GM12878 (cell line): ENCODE results near the gene ENTPD6. TPM values are rescaled to one million over a fixed set of nuclear protein-coding genes. Genes with fewer than 3 reads are reported as not detected.

Experiments used
- ATAC-seq: fragments of 200-7000 bp; cut with Tn5 transposase; 3 replicates; pipeline ENCODE4 v1.9.1; 2020; ENCODE audit warnings: mild to moderate bottlenecking, moderate library complexity
- BruUV-seq: library from RNA; stranded (reverse); fragments of 400-500 nt; replicated peaks from 2 replicates; lab custom pipeline; 2021; lab: Mats Ljungman, UMichigan
- CTCF ChIA-PET: fragments of 300-600 bp; sonication (Branson Sonifier 250); formaldehyde crosslinking; extraction: SDS; loops from one replicate; lab custom pipeline; 2021; ENCODE audit warnings: inconsistent platforms; lab: Yijun Ruan, JAX
- POLR2A ChIA-PET: fragments of 350-600 bp; formaldehyde crosslinking; extraction: SDS; loops from one replicate; lab custom pipeline; 2021; ENCODE audit warnings: inconsistent platforms; lab: Charles Lee
- RAD21 ChIA-PET: fragments of 300-600 bp; sonication (Branson Sonifier 250); formaldehyde crosslinking; loops from one replicate; lab custom pipeline; 2023; ENCODE audit warnings: antibody characterized with exemption; ENCODE audit not compliant: unreplicated experiment; lab: Charles Lee
- SMC1A ChIA-PET: fragments of 300-600 bp; sonication (Branson Sonifier 250); formaldehyde crosslinking; loops from one replicate; lab custom pipeline; 2023; ENCODE audit not compliant: unreplicated experiment, uncharacterized antibody; lab: Charles Lee
- DNase-seq: peaks from one replicate; pipeline ENCODE4 v3.0.0-alpha.2; 2011; ENCODE audit warnings: low read depth, low spot score
- FAIRE-seq: peaks from 3 replicates; lab custom pipeline; 2011; peaks lifted over from hg19 to GRCh38; lab: Jason Lieb, UNC
- H2AFZ ChIP-seq: 2 replicates; pipeline ENCODE4 v1.6.0; 2011; ENCODE audit warnings: low read depth, low read length, control low read depth; ENCODE audit not compliant: control insufficient read depth
- H3K27ac ChIP-seq: 2 replicates; pipeline ENCODE4 v1.5.1; 2011; ENCODE audit warnings: control low read depth; ENCODE audit not compliant: control insufficient read depth, insufficient read depth
- H3K27me3 ChIP-seq, 2 experiments: replicated peaks in 1 of 2; 2 replicates each; pipeline versions ENCODE4 v1.6.0 to v1.6.1; 2011; ENCODE audit warnings: low read length in 1 of 2; ENCODE audit not compliant: control insufficient read depth in 2 of 2, insufficient read depth in 2 of 2
- H3K36me3 ChIP-seq, 2 experiments: 2 replicates each; pipeline ENCODE4 v1.5.1; 2011; ENCODE audit warnings: low read length in 1 of 2; ENCODE audit not compliant: control insufficient read depth in 2 of 2, insufficient read depth in 2 of 2
- H3K4me1 ChIP-seq: 2 replicates; pipeline ENCODE4 v1.6.1; 2011; ENCODE audit warnings: mild to moderate bottlenecking, low read length, moderate library complexity, mixed read lengths; ENCODE audit not compliant: control insufficient read depth, insufficient read depth
- H3K4me2 ChIP-seq: 2 replicates; pipeline ENCODE4 v1.6.0; 2011; ENCODE audit warnings: control low read depth; ENCODE audit not compliant: control insufficient read depth, insufficient read depth
- H3K4me3 ChIP-seq: fragments of 200-600 bp; sonication (generic); 2 replicates; pipeline ENCODE4 v1.5.1; 2016
- H3K79me2 ChIP-seq: 2 replicates; pipeline ENCODE4 v1.6.0; 2011; ENCODE audit warnings: low read length; ENCODE audit not compliant: control insufficient read depth, insufficient read depth
- H3K9ac ChIP-seq: 2 replicates; pipeline ENCODE4 v1.8.0; 2011; ENCODE audit warnings: low read length, control low read depth, mixed read lengths; ENCODE audit not compliant: control insufficient read depth, insufficient read depth
- H3K9me3 ChIP-seq: replicated peaks from 3 replicates; pipeline ENCODE4 v1.5.1; 2011; ENCODE audit warnings: mild to moderate bottlenecking, low read length; ENCODE audit not compliant: control insufficient read depth, insufficient read depth
- H4K20me1 ChIP-seq: 2 replicates; pipeline ENCODE4 v1.6.0; 2011; ENCODE audit not compliant: control insufficient read depth, insufficient read depth
- BCL11A ChIP-seq: IDR thresholded peaks from 2 replicates; pipeline ENCODE4 v1.6.1; 2011; ENCODE audit warnings: low read depth, low read length
- BRCA1 ChIP-seq: IDR thresholded peaks from 2 replicates; pipeline ENCODE4 v1.6.1; 2011; ENCODE audit warnings: low read depth, low read length, improper control_type of control experiment
- CBX3 ChIP-seq: fragments of 200-600 bp; sonication (generic); IDR thresholded peaks from 2 replicates; pipeline ENCODE4 v1.6.1; 2016; ENCODE audit warnings: low read depth, borderline replicate concordance
- CEBPB ChIP-seq, 2 experiments: fragments of 150-350 bp in 1 of 2; IDR thresholded peaks; 2 replicates each; pipeline ENCODE4 v1.6.1; 2012 to 2014; ENCODE audit warnings: low read depth in 2 of 2, low read length in 2 of 2, borderline replicate concordance in 1 of 2, inconsistent platforms in 1 of 2
- ESRRA ChIP-seq: IDR thresholded peaks from 2 replicates; pipeline ENCODE4 v1.6.1; 2012; ENCODE audit warnings: mild to moderate bottlenecking, low read length, improper control_type of control experiment
- IKZF1 ChIP-seq: fragments of 450-650 bp; conservative IDR thresholded peaks from 2 replicates; pipeline ENCODE4 v1.6.1; 2017; ENCODE audit warnings: antibody characterized with exemption, mild to moderate bottlenecking
- MEF2B ChIP-seq: fragments of 450-650 bp; IDR thresholded peaks from 2 replicates; pipeline ENCODE4 v1.6.1; 2018; ENCODE audit warnings: mild to moderate bottlenecking, moderate library complexity; ENCODE audit not compliant: partially characterized antibody, poor library complexity, severe bottlenecking
- MYB ChIP-seq: fragments of 150-350 bp; IDR thresholded peaks from 2 replicates; pipeline ENCODE4 v1.6.1; 2014; ENCODE audit warnings: mild to moderate bottlenecking, low read depth, low read length, borderline replicate concordance
- NFYB ChIP-seq: IDR thresholded peaks from 2 replicates; pipeline ENCODE4 v1.6.1; 2011; ENCODE audit warnings: low read depth, mild to moderate bottlenecking, low read length, improper control_type of control experiment, moderate library complexity; ENCODE audit not compliant: insufficient read depth
- NRF1 ChIP-seq: conservative IDR thresholded peaks from 2 replicates; pipeline ENCODE4 v1.6.1; 2011; ENCODE audit warnings: mild to moderate bottlenecking, low read depth, low read length, improper control_type of control experiment
- PML ChIP-seq: IDR thresholded peaks from 2 replicates; pipeline ENCODE4 v1.6.1; 2012; ENCODE audit warnings: low read length, inconsistent platforms
- POLR2AphosphoS5 ChIP-seq: IDR thresholded peaks from 2 replicates; pipeline ENCODE4 v1.6.1; 2011; ENCODE audit warnings: mild to moderate bottlenecking, low read length, inconsistent platforms
- RFX5 ChIP-seq: IDR thresholded peaks from 2 replicates; pipeline ENCODE4 v1.6.1; 2011; ENCODE audit warnings: low read depth, low read length, improper control_type of control experiment
- SREBF1 ChIP-seq: IDR thresholded peaks from 2 replicates; pipeline ENCODE4 v1.6.1; 2012; ENCODE audit warnings: mild to moderate bottlenecking, low read length
- ZNF217 ChIP-seq: fragments of 450-650 bp; IDR thresholded peaks from 2 replicates; pipeline ENCODE4 v1.6.1; 2017; ENCODE audit warnings: antibody characterized with exemption, mild to moderate bottlenecking
- ZSCAN29 ChIP-seq: fragments of 450-650 bp; IDR thresholded peaks from 2 replicates; pipeline ENCODE4 v1.6.1; 2017; ENCODE audit warnings: mild to moderate bottlenecking, moderate library complexity
- WGBS: methylation state at CpG from one replicate; pipeline ENCODE4 v1.1.6; 2016; ENCODE audit warnings: low lambda C conversion rate; ENCODE audit not compliant: insufficient replicate concordance, insufficient coverage; ENCODE audit errors: missing lambda C conversion rate; 5-methylcytosine and 5-hydroxymethylcytosine counted together
- in situ Hi-C: fragments of 300-500 bp; cut with MboI; formaldehyde crosslinking; loops from 9 replicates; pipeline ENCODE4 v1.14.3; 2018; ENCODE audit warnings: mixed read lengths
- intact Hi-C: fragments of 100-400 bp; cut with micrococcal nuclease; formaldehyde crosslinking; loops from one replicate; pipeline ENCODE4 v1.14.2; 2022; ENCODE audit not compliant: unreplicated experiment
- polyA plus RNA-seq, 11 experiments: library from polyadenylated mRNA; depleted of rRNA in 4 of 11; unstranded in 6 of 11; stranded (reverse) in 5 of 11; fragments of >200 nt; fragmentation: Nextera tagmentation in 4 of 11; fragmentation: Illumina TruSeq in 1 of 11; extraction: Ambion mirVana in 4 of 11; extraction: Trizol in 1 of 11; gene quantifications; 1 replicate in 1 of 11; 2 replicates in 10 of 11; pipeline versions ENCODE4 v1.2.1 to v1.2.3, GENCODE V29; 2011 to 2016; ENCODE audit warnings: inconsistent platforms in 2 of 11, missing spikeins in 2 of 11, low read depth in 1 of 11
- total RNA-seq, 4 experiments: library from RNA; depleted of rRNA in 3 of 4; stranded (reverse); fragments of >200 nt in 3 of 4; fragmentation: Illumina TruSeq in 1 of 4; extraction: Trizol in 1 of 4; gene quantifications; 2 replicates each; pipeline versions ENCODE4 v1.2.1 to v1.2.3, GENCODE V29; 2013 to 2021
- TF ChIP-seq, protein P1 (sequence below): fragments of 450-650 bp; IDR thresholded peaks from 2 replicates; pipeline ENCODE4 v1.6.1; 2016; ENCODE audit warnings: mild to moderate bottlenecking, moderate library complexity, borderline replicate concordance
- TF ChIP-seq, protein P2 (sequence below): fragments of 150-350 bp; IDR thresholded peaks from 2 replicates; pipeline ENCODE4 v1.6.1; 2016; ENCODE audit warnings: low read depth, low read length

Gene ENTPD6
- total and polyA plus RNA-seq, 10 of the 15 experiments (the other 5 are each of a cell fraction or from before 2014, with no cell fraction given), result 0.53 to 45.4 (median 31.1) TPM

DNA sequence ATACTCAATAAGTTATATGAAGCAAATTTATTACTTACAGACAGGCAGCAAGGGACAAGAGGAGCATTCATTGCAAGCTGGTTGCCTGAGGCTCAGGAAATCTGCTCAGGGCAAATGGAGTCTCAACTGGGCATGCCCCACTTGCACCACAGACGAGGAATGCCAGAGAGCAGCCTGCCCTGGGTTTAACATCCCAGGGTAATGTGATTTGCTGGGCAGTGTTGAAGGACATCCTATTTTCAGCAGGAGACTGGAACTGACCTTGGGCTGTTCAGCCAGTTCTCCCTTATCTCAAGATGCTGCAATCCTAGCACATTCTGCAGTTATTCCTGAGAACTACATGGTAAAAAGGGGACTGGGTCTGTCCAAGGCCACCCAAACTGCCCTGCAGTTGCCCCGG, 3.8 kb upstream of the ENTPD6 start:
- Histone ChIP-seq H3K79me2 (peaks cover 7% of the 10 kb centered on the region), H3K4me1 (peaks cover under 1% of the 10 kb centered on the region; the same call in 1 of the 2 replicates), H3K27me3 (peaks cover 4% of the 10 kb centered on the region in 2 experiments; a peak in 3 of 4 replicates), H2AFZ (no peak overlapping the region), H3K9me3 (no peaks in the 10 kb centered on the region), H3K4me3 (no peak overlapping the region), H4K20me1 (no peaks in the 10 kb centered on the region), H3K9ac (no peak overlapping the region), H3K36me3 (no peaks in the 10 kb centered on the region), H3K4me2 (no peak overlapping the region), H3K27ac (no peak overlapping the region)
- FAIRE-seq, result no peak
- ATAC-seq, result no peak
- ChIA-PET POLR2A (no interaction called here), SMC1A (no interaction called here), RAD21 (interaction anchor here (0.5 kb wide), 1 partner anchor 131 kb away, joined by 3 read pairs; no protein-coding TSS in a partner anchor), CTCF (interaction anchor here (1.7 kb wide), 1 partner anchor 207 kb away, joined by 4 read pairs; no protein-coding TSS in a partner anchor)
- in situ Hi-C loops, result no loop called here
- DNase-seq, result no peak
- 59% methylated on average over 2 of the region's 2 CpGs for WGBS
- TF ChIP-seq MYB, result no peak
- TF ChIP-seq MEF2B, result no peak
- no peak for TF ChIP-seq ZSCAN29
- no peak for TF ChIP-seq IKZF1
- no peak for TF ChIP-seq CEBPB (IDR thresholded peaks at IDR 0.05; ENCODE audit: borderline replicate concordance in 1 of 2, low read depth in 2 of 2, low read length in 2 of 2)
- no peak for TF ChIP-seq RFX5
- TF ChIP-seq ZNF217, result no peak
- TF ChIP-seq SREBF1, result no peak
- no peak for TF ChIP-seq PML
- TF ChIP-seq, protein P1, sequence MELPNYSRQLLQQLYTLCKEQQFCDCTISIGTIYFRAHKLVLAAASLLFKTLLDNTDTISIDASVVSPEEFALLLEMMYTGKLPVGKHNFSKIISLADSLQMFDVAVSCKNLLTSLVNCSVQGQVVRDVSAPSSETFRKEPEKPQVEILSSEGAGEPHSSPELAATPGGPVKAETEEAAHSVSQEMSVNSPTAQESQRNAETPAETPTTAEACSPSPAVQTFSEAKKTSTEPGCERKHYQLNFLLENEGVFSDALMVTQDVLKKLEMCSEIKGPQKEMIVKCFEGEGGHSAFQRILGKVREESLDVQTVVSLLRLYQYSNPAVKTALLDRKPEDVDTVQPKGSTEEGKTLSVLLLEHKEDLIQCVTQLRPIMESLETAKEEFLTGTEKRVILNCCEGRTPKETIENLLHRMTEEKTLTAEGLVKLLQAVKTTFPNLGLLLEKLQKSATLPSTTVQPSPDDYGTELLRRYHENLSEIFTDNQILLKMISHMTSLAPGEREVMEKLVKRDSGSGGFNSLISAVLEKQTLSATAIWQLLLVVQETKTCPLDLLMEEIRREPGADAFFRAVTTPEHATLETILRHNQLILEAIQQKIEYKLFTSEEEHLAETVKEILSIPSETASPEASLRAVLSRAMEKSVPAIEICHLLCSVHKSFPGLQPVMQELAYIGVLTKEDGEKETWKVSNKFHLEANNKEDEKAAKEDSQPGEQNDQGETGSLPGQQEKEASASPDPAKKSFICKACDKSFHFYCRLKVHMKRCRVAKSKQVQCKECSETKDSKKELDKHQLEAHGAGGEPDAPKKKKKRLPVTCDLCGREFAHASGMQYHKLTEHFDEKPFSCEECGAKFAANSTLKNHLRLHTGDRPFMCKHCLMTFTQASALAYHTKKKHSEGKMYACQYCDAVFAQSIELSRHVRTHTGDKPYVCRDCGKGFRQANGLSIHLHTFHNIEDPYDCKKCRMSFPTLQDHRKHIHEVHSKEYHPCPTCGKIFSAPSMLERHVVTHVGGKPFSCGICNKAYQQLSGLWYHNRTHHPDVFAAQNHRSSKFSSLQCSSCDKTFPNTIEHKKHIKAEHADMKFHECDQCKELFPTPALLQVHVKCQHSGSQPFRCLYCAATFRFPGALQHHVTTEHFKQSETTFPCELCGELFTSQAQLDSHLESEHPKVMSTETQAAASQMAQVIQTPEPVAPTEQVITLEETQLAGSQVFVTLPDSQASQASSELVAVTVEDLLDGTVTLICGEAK, result no peak
- no peak for TF ChIP-seq ESRRA
- no peak for TF ChIP-seq BRCA1
- TF ChIP-seq CBX3, result no peak
- no peak for TF ChIP-seq NRF1
- TF ChIP-seq NFYB, result no peak
- TF ChIP-seq, protein P2, sequence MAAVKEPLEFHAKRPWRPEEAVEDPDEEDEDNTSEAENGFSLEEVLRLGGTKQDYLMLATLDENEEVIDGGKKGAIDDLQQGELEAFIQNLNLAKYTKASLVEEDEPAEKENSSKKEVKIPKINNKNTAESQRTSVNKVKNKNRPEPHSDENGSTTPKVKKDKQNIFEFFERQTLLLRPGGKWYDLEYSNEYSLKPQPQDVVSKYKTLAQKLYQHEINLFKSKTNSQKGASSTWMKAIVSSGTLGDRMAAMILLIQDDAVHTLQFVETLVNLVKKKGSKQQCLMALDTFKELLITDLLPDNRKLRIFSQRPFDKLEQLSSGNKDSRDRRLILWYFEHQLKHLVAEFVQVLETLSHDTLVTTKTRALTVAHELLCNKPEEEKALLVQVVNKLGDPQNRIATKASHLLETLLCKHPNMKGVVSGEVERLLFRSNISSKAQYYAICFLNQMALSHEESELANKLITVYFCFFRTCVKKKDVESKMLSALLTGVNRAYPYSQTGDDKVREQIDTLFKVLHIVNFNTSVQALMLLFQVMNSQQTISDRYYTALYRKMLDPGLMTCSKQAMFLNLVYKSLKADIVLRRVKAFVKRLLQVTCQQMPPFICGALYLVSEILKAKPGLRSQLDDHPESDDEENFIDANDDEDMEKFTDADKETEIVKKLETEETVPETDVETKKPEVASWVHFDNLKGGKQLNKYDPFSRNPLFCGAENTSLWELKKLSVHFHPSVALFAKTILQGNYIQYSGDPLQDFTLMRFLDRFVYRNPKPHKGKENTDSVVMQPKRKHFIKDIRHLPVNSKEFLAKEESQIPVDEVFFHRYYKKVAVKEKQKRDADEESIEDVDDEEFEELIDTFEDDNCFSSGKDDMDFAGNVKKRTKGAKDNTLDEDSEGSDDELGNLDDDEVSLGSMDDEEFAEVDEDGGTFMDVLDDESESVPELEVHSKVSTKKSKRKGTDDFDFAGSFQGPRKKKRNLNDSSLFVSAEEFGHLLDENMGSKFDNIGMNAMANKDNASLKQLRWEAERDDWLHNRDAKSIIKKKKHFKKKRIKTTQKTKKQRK, result no peak
- TF ChIP-seq POLR2AphosphoS5, result no peak
- no peak for TF ChIP-seq BCL11A
- no TSS peak for BruUV-seq
- intact Hi-C loops, result loop anchor here (10.0 kb wide), 1 partner anchor 53 kb away; the partner anchor contains the start of gene PYGB
